Measurements from ENCODE around the gene ADAM10. TPM values are rescaled to one million over a fixed set of nuclear protein-coding genes. Genes with fewer than 3 reads are reported as not detected.

ADAM10 gene
- total RNA-seq, 1 donor from 2014 or later: 125 TPM

GRCh38 chr15:58697220-58697619 is 52.3 kb downstream of the ADAM10 start:
- H3K4me3 Mint-ChIP-seq: no peak overlapping the region
- H3K27me3 Mint-ChIP-seq (ENCODE audit: low read depth): no peaks in the 10 kb centered on the region
- no peak for DNase-seq (ENCODE audit: low read depth, low spot score)
- no peak for TF ChIP-seq CTCF (conservative IDR thresholded peaks at IDR 0.05)
- peaks cover 25% of the 10 kb centered on the region for H3K9me3 Mint-ChIP-seq
- H3K36me3 Mint-ChIP-seq (ENCODE audit: low read depth): peaks cover 37% of the 10 kb centered on the region
- no peak overlapping the region for H3K27ac Mint-ChIP-seq (ENCODE audit: unreplicated experiment)
- peaks cover 14% of the 10 kb centered on the region for H3K4me1 Mint-ChIP-seq

GRCh38 chr15:58696738-58697137 is 52.8 kb downstream of the ADAM10 start:
- Mint-ChIP-seq H3K4me1 (peaks cover 14% of the 10 kb centered on the region), H3K27me3 (ENCODE audit: low read depth) (no peaks in the 10 kb centered on the region), H3K27ac (ENCODE audit: unreplicated experiment) (no peak overlapping the region), H3K4me3 (no peak overlapping the region), H3K36me3 (ENCODE audit: low read depth) (peaks cover 34% of the 10 kb centered on the region), H3K9me3 (peaks cover 23% of the 10 kb centered on the region)
- TF ChIP-seq CTCF (conservative IDR thresholded peaks at IDR 0.05): no peak
- no peak for DNase-seq (ENCODE audit: low read depth, low spot score)

- H3K9me3 Mint-ChIP-seq: peaks cover 14% of the 10 kb centered on the region
These were observed 54.7 kb downstream of the ADAM10 start for GRCh38 chr15:58694641-58695398.

GRCh38 chr15:58690703-58691102 is 58.8 kb downstream of the ADAM10 start:
- TF ChIP-seq CTCF (conservative IDR thresholded peaks at IDR 0.05): no peak
- Mint-ChIP-seq H3K4me1 (peaks cover 20% of the 10 kb centered on the region), H3K27me3 (ENCODE audit: low read depth) (no peaks in the 10 kb centered on the region), H3K36me3 (ENCODE audit: low read depth) (peaks cover 4% of the 10 kb centered on the region), H3K9me3 (peaks cover 3% of the 10 kb centered on the region), H3K4me3 (no peak overlapping the region), H3K27ac (ENCODE audit: unreplicated experiment) (no peak overlapping the region)
- DNase-seq (ENCODE audit: low read depth, low spot score): no peak

More at GRCh38 chr15:58694641-58695398, 54.7 kb downstream of the ADAM10 start:
- no peak overlapping the region for H3K4me3 Mint-ChIP-seq
- peaks cover 14% of the 10 kb centered on the region for H3K4me1 Mint-ChIP-seq
- DNase-seq (ENCODE audit: low read depth, low spot score): no peak
- no peaks in the 10 kb centered on the region for H3K27me3 Mint-ChIP-seq (ENCODE audit: low read depth)
- H3K36me3 Mint-ChIP-seq (ENCODE audit: low read depth): peaks cover 20% of the 10 kb centered on the region
- TF ChIP-seq CTCF (conservative IDR thresholded peaks at IDR 0.05): no peak
- H3K27ac Mint-ChIP-seq (ENCODE audit: unreplicated experiment): no peak overlapping the region

- H3K4me1 Mint-ChIP-seq: peaks cover 13% of the 10 kb centered on the region
- no peak overlapping the region for H3K4me3 Mint-ChIP-seq
- peaks cover 4% of the 10 kb centered on the region for H3K36me3 Mint-ChIP-seq (ENCODE audit: low read depth)
- H3K27ac Mint-ChIP-seq (ENCODE audit: unreplicated experiment): no peak overlapping the region
- no peaks in the 10 kb centered on the region for H3K27me3 Mint-ChIP-seq (ENCODE audit: low read depth)
- H3K9me3 Mint-ChIP-seq: peaks cover 3% of the 10 kb centered on the region
- no peak for DNase-seq (ENCODE audit: low read depth, low spot score)
- TF ChIP-seq CTCF (conservative IDR thresholded peaks at IDR 0.05): no peak
These were observed 59.9 kb downstream of the ADAM10 start for GRCh38 chr15:58689646-58690045.

Data from neural crest cell (in vitro differentiated cells).